MCF 10A (cell line): Measurements from ENCODE around the gene MTA2. TPM values are rescaled to one million over a fixed set of nuclear protein-coding genes. Genes with fewer than 3 reads are reported as not detected.

Source experiments
- BruUV-seq: library from RNA; stranded (reverse); fragments of 400-500 nt; replicated peaks from 2 replicates; lab custom pipeline; 2021; lab: Mats Ljungman, UMichigan
- CTCF ChIA-PET: fragments of 300-600 bp; sonication (Branson Sonifier 250); formaldehyde crosslinking; extraction: SDS; loops from one replicate; lab custom pipeline; 2021; ENCODE audit warnings: antibody characterized with exemption, inconsistent platforms; lab: Yijun Ruan, JAX
- POLR2A ChIA-PET: fragments of 300-600, 350-650 bp; sonication (Branson Sonifier 250); formaldehyde crosslinking; extraction: SDS; loops from one replicate; lab custom pipeline; 2020; ENCODE audit warnings: antibody characterized with exemption, inconsistent platforms; lab: Yijun Ruan, JAX
- DNase-seq: peaks from one replicate; pipeline ENCODE4 v3.0.0-alpha.2; 2018; ENCODE audit not compliant: unreplicated experiment
- H3K27ac Mint-ChIP-seq: one replicate; pipeline ENCODE4 v1.8.0; 2022; ENCODE audit warnings: mild to moderate bottlenecking, low read depth, mixed read lengths; ENCODE audit not compliant: unreplicated experiment
- H3K27me3 Mint-ChIP-seq: one replicate; pipeline ENCODE4 v1.8.0; 2022; ENCODE audit warnings: mixed read lengths; ENCODE audit not compliant: insufficient read depth, unreplicated experiment
- H3K36me3 Mint-ChIP-seq: one replicate; pipeline ENCODE4 v1.8.0; 2022; ENCODE audit warnings: mild to moderate bottlenecking, moderate library complexity, mixed read lengths; ENCODE audit not compliant: insufficient read depth, unreplicated experiment
- H3K4me1 Mint-ChIP-seq: one replicate; pipeline ENCODE4 v1.8.0; 2022; ENCODE audit warnings: mixed read lengths; ENCODE audit not compliant: insufficient read depth, unreplicated experiment
- H3K4me3 Mint-ChIP-seq: one replicate; pipeline ENCODE4 v1.8.0; 2022; ENCODE audit warnings: mild to moderate bottlenecking, moderate library complexity, mixed read lengths; ENCODE audit not compliant: unreplicated experiment
- H3K9me3 Mint-ChIP-seq: one replicate; pipeline ENCODE4 v1.8.0; 2022; ENCODE audit warnings: mixed read lengths; ENCODE audit not compliant: unreplicated experiment
- intact Hi-C: fragments of 100-400 bp; cut with micrococcal nuclease; formaldehyde crosslinking; loops from 2 replicates; pipeline ENCODE4 v1.14.1; 2022
- total RNA-seq: library from RNA; stranded (reverse); gene quantifications from 2 replicates; pipeline ENCODE4 v1.2.3, GENCODE V29; 2022
- TF ChIP-seq, protein P1 (sequence below): fragments of 200-600 bp; IDR thresholded peaks from one replicate; pipeline ENCODE4 v1.8.0; 2022; ENCODE audit warnings: antibody characterized with exemption, mild to moderate bottlenecking; ENCODE audit not compliant: unreplicated experiment

MTA2 gene
- total RNA-seq, 1 experiment from 2014 or later, result 176 TPM

DNA sequence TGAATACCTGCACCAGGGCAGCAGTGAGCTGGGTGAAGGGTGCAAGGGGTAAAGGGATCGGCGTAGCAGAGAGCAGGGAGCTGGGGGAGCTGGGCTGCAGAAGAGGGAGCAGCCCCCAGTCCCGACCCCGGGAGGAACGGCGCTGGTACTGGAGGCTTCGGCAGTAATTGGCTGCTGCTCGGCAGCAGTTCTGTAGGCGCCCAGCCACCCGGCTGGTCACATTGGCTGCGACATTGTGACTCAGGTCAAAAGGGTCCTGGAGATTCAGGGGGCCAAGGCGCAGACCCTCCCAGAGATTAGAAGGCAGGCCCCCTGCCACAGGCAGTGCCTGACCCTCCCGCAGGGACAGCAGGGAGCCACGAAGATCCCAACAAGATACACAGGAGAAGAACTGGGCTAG, 25.8 kb downstream of the MTA2 start:
- Mint-ChIP-seq H3K4me3 (peak overlapping the region; percentile 100), H3K27ac (no peak overlapping the region), H3K4me1 (peaks cover 29% of the 10 kb centered on the region), H3K9me3 (no peaks in the 10 kb centered on the region), H3K36me3 (peaks cover 72% of the 10 kb centered on the region), H3K27me3 (no peaks in the 10 kb centered on the region)
- CTCF ChIA-PET, result no interaction called here
- POLR2A ChIA-PET, result interaction anchor here (1.1 to 5.4 kb wide), 6 partner anchors 9 to 265 kb away, joined by 3 to 85 read pairs (median 19); partner anchors contain the start of genes AHNAK, B3GAT3 and MTA2
- TF ChIP-seq, protein P1, sequence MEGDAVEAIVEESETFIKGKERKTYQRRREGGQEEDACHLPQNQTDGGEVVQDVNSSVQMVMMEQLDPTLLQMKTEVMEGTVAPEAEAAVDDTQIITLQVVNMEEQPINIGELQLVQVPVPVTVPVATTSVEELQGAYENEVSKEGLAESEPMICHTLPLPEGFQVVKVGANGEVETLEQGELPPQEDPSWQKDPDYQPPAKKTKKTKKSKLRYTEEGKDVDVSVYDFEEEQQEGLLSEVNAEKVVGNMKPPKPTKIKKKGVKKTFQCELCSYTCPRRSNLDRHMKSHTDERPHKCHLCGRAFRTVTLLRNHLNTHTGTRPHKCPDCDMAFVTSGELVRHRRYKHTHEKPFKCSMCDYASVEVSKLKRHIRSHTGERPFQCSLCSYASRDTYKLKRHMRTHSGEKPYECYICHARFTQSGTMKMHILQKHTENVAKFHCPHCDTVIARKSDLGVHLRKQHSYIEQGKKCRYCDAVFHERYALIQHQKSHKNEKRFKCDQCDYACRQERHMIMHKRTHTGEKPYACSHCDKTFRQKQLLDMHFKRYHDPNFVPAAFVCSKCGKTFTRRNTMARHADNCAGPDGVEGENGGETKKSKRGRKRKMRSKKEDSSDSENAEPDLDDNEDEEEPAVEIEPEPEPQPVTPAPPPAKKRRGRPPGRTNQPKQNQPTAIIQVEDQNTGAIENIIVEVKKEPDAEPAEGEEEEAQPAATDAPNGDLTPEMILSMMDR, result no peak
- no peak for DNase-seq
- BruUV-seq, result no TSS peak
- intact Hi-C loops, result no loop called here

DNA sequence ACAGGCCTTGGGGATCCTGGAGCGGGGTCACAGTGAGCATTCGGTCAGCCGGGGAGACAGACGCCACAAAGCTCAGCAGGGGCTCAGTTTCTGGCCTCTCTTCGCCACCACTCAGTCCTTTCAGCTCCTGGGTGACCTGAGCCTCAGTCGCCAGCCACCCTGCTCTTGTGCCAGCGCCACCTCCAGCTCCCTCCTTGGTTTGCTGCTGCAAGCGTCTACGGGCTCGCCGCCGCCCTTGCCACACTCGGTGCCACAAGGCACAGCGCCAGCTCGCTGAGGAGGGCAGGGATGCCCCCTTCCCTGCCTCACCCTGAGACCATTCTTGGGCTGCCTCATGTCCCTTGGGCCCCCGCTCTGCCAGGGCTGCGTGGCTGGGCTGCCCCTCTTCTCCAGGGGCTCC, 26.5 kb downstream of the MTA2 start:
- no peak for DNase-seq
- BruUV-seq, result no TSS peak
- POLR2A ChIA-PET, result interaction anchor here (0.7 to 6.9 kb wide), 15 partner anchors 14 to 266 kb away, joined by 3 to 164 read pairs (median 9); partner anchors contain the start of genes AHNAK, B3GAT3, GANAB and MTA2
- CTCF ChIA-PET, result interaction anchor here (0.6 to 1.3 kb wide), 5 partner anchors 16 to 117 kb away, joined by 3 to 5 read pairs (median 3); partner anchors contain the start of gene TUT1
- Mint-ChIP-seq H3K9me3 (no peaks in the 10 kb centered on the region), H3K27ac (peak overlapping the region; percentile 100), H3K4me1 (peaks cover 30% of the 10 kb centered on the region), H3K36me3 (peaks cover 72% of the 10 kb centered on the region), H3K4me3 (peak overlapping the region; percentile 100), H3K27me3 (no peaks in the 10 kb centered on the region)
- TF ChIP-seq, protein P1, result no peak
- intact Hi-C loops, result no loop called here

- peaks cover 73% of the 10 kb centered on the region for H3K36me3 Mint-ChIP-seq
- TF ChIP-seq, protein P1, result no peak
- intact Hi-C loops, result loop anchor here (1.0 to 5.0 kb wide), 2 partner anchors 17 to 38 kb away; partner anchors contain the start of genes EML3, ROM1 and TUT1
Measured at GRCh38 chr11:62574363-62575071, 27.1 kb downstream of the MTA2 start.

More at GRCh38 chr11:62574363-62575071, 27.1 kb downstream of the MTA2 start:
- DNase-seq, result no peak
- Mint-ChIP-seq H3K4me3 (peak overlapping the region; percentile 100), H3K27ac (peak overlapping the region; percentile 100), H3K4me1 (peaks cover 30% of the 10 kb centered on the region), H3K27me3 (no peaks in the 10 kb centered on the region), H3K9me3 (no peaks in the 10 kb centered on the region)
- POLR2A ChIA-PET, result interaction anchor here (0.6 to 6.9 kb wide), 52 partner anchors 8 to 997 kb away, joined by 3 to 164 read pairs (median 6); partner anchors contain the start of genes AHNAK, B3GAT3, C11orf98 and CSKMT
- BruUV-seq, result TSS peak; percentile 76
- CTCF ChIA-PET, result interaction anchor here (0.6 to 1.3 kb wide), 11 partner anchors 14 to 179 kb away, joined by 3 to 5 read pairs (median 3); partner anchors contain the start of gene TUT1
